Rectal smooth muscle tissue (tissue), 1 donor: ENCODE results near the gene REXO2.

ENCODE experiments used
- H3K27ac ChIP-seq: one replicate; pipeline ENCODE4 v1.7.0; 2013; ENCODE audit warnings: low read depth, low read length, inconsistent platforms
- H3K27me3 ChIP-seq: one replicate; pipeline ENCODE4 v1.7.0; 2013; ENCODE audit warnings: low read length; ENCODE audit not compliant: control insufficient read depth, insufficient read depth
- H3K36me3 ChIP-seq: one replicate; pipeline ENCODE4 v1.7.0; 2013; ENCODE audit warnings: low read length; ENCODE audit not compliant: control insufficient read depth, insufficient read depth
- H3K4me1 ChIP-seq: one replicate; pipeline ENCODE4 v1.7.0; 2013; ENCODE audit warnings: low read length; ENCODE audit not compliant: control insufficient read depth, insufficient read depth
- H3K4me3 ChIP-seq: one replicate; pipeline ENCODE4 v1.7.0; 2013; ENCODE audit warnings: low read length
- H3K9ac ChIP-seq: one replicate; pipeline ENCODE4 v1.7.0; 2013; ENCODE audit warnings: low read length

The REXO2 gene

GRCh38 chr11:114447892-114448291 lies 8.6 kb downstream of the REXO2 start:
- Histone ChIP-seq H3K36me3 (peaks cover 8% of the 10 kb centered on the region), H3K27ac (no peak overlapping the region), H3K27me3 (no peaks in the 10 kb centered on the region), H3K4me1 (peaks cover 6% of the 10 kb centered on the region), H3K4me3 (no peak overlapping the region), H3K9ac (no peak overlapping the region)

GRCh38 chr11:114448749-114449482 lies 9.6 kb downstream of the REXO2 start:
- H3K27ac ChIP-seq, result no peak overlapping the region
- peaks cover 8% of the 10 kb centered on the region for H3K36me3 ChIP-seq
- no peaks in the 10 kb centered on the region for H3K27me3 ChIP-seq

GRCh38 chr11:114449845-114450244 lies 10.6 kb downstream of the REXO2 start:
- Histone ChIP-seq H3K9ac (no peak overlapping the region), H3K27ac (no peak overlapping the region), H3K4me3 (no peak overlapping the region), H3K4me1 (peaks cover 6% of the 10 kb centered on the region), H3K36me3 (peaks cover 8% of the 10 kb centered on the region), H3K27me3 (no peaks in the 10 kb centered on the region)

More at GRCh38 chr11:114448749-114449482, 9.6 kb downstream of the REXO2 start:
- no peak overlapping the region for H3K9ac ChIP-seq
- no peak overlapping the region for H3K4me3 ChIP-seq
- H3K4me1 ChIP-seq, result peaks cover 6% of the 10 kb centered on the region

GRCh38 chr11:114452399-114452798 lies 13.1 kb downstream of the REXO2 start:
- H3K27ac ChIP-seq, result no peak overlapping the region
- H3K36me3 ChIP-seq, result peaks cover 5% of the 10 kb centered on the region
- H3K9ac ChIP-seq, result no peak overlapping the region
- H3K4me3 ChIP-seq, result no peak overlapping the region
- peaks cover 6% of the 10 kb centered on the region for H3K4me1 ChIP-seq
- H3K27me3 ChIP-seq, result no peaks in the 10 kb centered on the region

GRCh38 chr11:114463999-114464398 lies 24.7 kb downstream of the REXO2 start:
- no peaks in the 10 kb centered on the region for H3K36me3 ChIP-seq
- no peaks in the 10 kb centered on the region for H3K27me3 ChIP-seq
- H3K4me3 ChIP-seq, result no peak overlapping the region
- H3K27ac ChIP-seq, result no peak overlapping the region
- no peaks in the 10 kb centered on the region for H3K4me1 ChIP-seq
- H3K9ac ChIP-seq, result no peak overlapping the region

- Histone ChIP-seq H3K4me3 (no peak overlapping the region), H3K9ac (no peak overlapping the region), H3K27ac (no peak overlapping the region), H3K27me3 (no peaks in the 10 kb centered on the region), H3K36me3 (no peaks in the 10 kb centered on the region), H3K4me1 (no peaks in the 10 kb centered on the region)
Measured at GRCh38 chr11:114466742-114467141, 27.5 kb downstream of the REXO2 start.

- no peaks in the 10 kb centered on the region for H3K4me1 ChIP-seq
- no peaks in the 10 kb centered on the region for H3K27me3 ChIP-seq
- no peak overlapping the region for H3K9ac ChIP-seq
- H3K27ac ChIP-seq, result no peak overlapping the region
- H3K36me3 ChIP-seq, result no peaks in the 10 kb centered on the region
- H3K4me3 ChIP-seq, result no peak overlapping the region
Measured at GRCh38 chr11:114472661-114473060, 33.4 kb downstream of the REXO2 start.

- Histone ChIP-seq H3K4me3 (no peak overlapping the region), H3K4me1 (peaks cover 10% of the 10 kb centered on the region), H3K36me3 (no peaks in the 10 kb centered on the region), H3K9ac (no peak overlapping the region), H3K27ac (no peak overlapping the region), H3K27me3 (no peaks in the 10 kb centered on the region)
Measured at GRCh38 chr11:114478001-114478410, 38.7 kb downstream of the REXO2 start.

- H3K36me3 ChIP-seq, result no peaks in the 10 kb centered on the region
- peaks cover 10% of the 10 kb centered on the region for H3K4me1 ChIP-seq
- no peak overlapping the region for H3K4me3 ChIP-seq
- no peak overlapping the region for H3K9ac ChIP-seq
- H3K27ac ChIP-seq, result no peak overlapping the region
- no peaks in the 10 kb centered on the region for H3K27me3 ChIP-seq
Measured at GRCh38 chr11:114478768-114479167, 39.5 kb downstream of the REXO2 start.

GRCh38 chr11:114479331-114479730 lies 40.1 kb downstream of the REXO2 start:
- Histone ChIP-seq H3K36me3 (no peaks in the 10 kb centered on the region), H3K4me3 (no peak overlapping the region), H3K9ac (no peak overlapping the region), H3K4me1 (peaks cover 10% of the 10 kb centered on the region), H3K27ac (no peak overlapping the region), H3K27me3 (no peaks in the 10 kb centered on the region)

- Histone ChIP-seq H3K27me3 (no peaks in the 10 kb centered on the region), H3K4me3 (no peak overlapping the region), H3K4me1 (peaks cover 10% of the 10 kb centered on the region), H3K36me3 (no peaks in the 10 kb centered on the region), H3K27ac (no peak overlapping the region), H3K9ac (no peak overlapping the region)
Measured at GRCh38 chr11:114482114-114482513, 42.8 kb downstream of the REXO2 start.

- peaks cover 7% of the 10 kb centered on the region for H3K4me1 ChIP-seq
- no peak overlapping the region for H3K27ac ChIP-seq
- no peaks in the 10 kb centered on the region for H3K27me3 ChIP-seq
- no peak overlapping the region for H3K9ac ChIP-seq
- no peaks in the 10 kb centered on the region for H3K36me3 ChIP-seq
- no peak overlapping the region for H3K4me3 ChIP-seq
Measured at GRCh38 chr11:114483929-114484328, 44.7 kb downstream of the REXO2 start.

- no peaks in the 10 kb centered on the region for H3K27me3 ChIP-seq
- H3K27ac ChIP-seq, result no peak overlapping the region
- H3K4me1 ChIP-seq, result no peaks in the 10 kb centered on the region
- no peak overlapping the region for H3K4me3 ChIP-seq
- no peaks in the 10 kb centered on the region for H3K36me3 ChIP-seq
- H3K9ac ChIP-seq, result no peak overlapping the region
Measured at GRCh38 chr11:114496915-114497314, 57.6 kb downstream of the REXO2 start.
